Activated CD4-positive, alpha-beta T cell treated with anti-CD3 and anti-CD28 coated beads, Interleukin-2, amount 10 ng/mL, durations not matched to agents 7 days and 5 days (primary cell): ENCODE results near the gene TMEM38B. TPM values are rescaled to one million over a fixed set of nuclear protein-coding genes. Genes with fewer than 3 reads are reported as not detected.
"Not testable (repeated sequence)": the region's sequence is repeated elsewhere in the genome, so short reads cannot be mapped to it uniquely, and the experiment has no call there.

Source experiments
- CTCF ChIA-PET: fragments of 350-600 bp; sonication (Branson Sonifier 250); formaldehyde crosslinking; loops from one replicate; lab custom pipeline; 2021; ENCODE audit warnings: antibody characterized with exemption; lab: Charles Lee
- POLR2A ChIA-PET: fragments of 350-600 bp; sonication (Branson Sonifier 250); formaldehyde crosslinking; loops from one replicate; lab custom pipeline; 2021; ENCODE audit warnings: antibody characterized with exemption; lab: Charles Lee
- DNase-seq: peaks from one replicate; pipeline ENCODE4 v3.0.0-alpha.2; 2020
- H3K27ac Mint-ChIP-seq: one replicate; pipeline ENCODE4 v1.8.0; 2021; ENCODE audit warnings: mild to moderate bottlenecking, moderate library complexity, mixed read lengths
- H3K27me3 Mint-ChIP-seq: one replicate; pipeline ENCODE4 v1.8.0; 2021; ENCODE audit warnings: mixed read lengths
- H3K36me3 Mint-ChIP-seq: one replicate; pipeline ENCODE4 v1.8.0; 2021; ENCODE audit warnings: low read depth, mixed read lengths
- H3K4me1 Mint-ChIP-seq: one replicate; pipeline ENCODE4 v1.8.0; 2021; ENCODE audit warnings: mixed read lengths
- H3K4me3 Mint-ChIP-seq: one replicate; pipeline ENCODE4 v1.8.0; 2021; ENCODE audit warnings: mild to moderate bottlenecking, moderate library complexity, mixed read lengths
- H3K9me3 Mint-ChIP-seq: one replicate; pipeline ENCODE4 v1.8.0; 2021; ENCODE audit warnings: mixed read lengths
- total RNA-seq, 2 experiments: library from RNA; stranded (reverse); gene quantifications; one replicate each; pipeline ENCODE4 v1.2.3, GENCODE V29; 2021

The TMEM38B gene
- total RNA-seq, 2 experiments from 2014 or later, result 8.7 to 14.2 TPM

DNA sequence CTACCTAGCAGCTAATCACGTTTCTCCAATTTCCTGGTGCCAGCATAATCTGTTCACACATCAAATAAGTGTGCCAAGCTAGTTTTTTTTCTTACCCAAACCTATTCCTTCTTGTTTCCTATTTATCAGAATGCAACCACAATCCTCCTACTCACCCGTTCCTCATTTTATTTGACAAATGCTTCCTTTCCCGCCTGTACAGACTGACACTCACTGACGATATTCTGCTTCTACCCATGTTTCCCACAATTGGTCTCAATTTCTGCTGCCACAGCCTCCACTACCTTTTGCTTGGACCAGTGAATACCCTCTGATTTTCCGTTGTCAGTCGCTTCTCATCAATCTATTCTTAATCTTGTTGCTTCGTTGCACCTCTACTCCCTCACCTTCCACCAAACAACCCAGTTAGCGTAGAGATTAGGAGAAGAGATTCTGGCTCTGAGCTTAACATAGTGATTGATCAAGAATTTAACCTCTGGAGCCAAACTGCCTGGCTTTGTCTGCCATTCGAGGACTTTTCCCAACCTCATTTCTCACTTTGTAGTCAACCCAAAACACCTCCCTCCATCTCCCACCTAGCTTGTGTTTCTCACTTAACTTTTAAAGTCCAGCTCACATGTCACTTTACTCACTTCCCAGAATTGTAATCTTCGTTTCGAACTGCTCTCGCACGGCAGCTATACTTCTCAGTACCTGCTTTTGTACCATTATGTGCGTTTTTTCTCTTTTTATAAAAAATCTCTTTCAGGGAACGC is 729 bp upstream of the TMEM38B start:
- no peaks in the 10 kb centered on the region for H3K9me3 Mint-ChIP-seq
- POLR2A ChIA-PET, result no interaction called here
- peaks cover 23% of the 10 kb centered on the region for H3K27me3 Mint-ChIP-seq
- no peaks in the 10 kb centered on the region for H3K36me3 Mint-ChIP-seq
- peak overlapping the region; percentile 83 for H3K27ac Mint-ChIP-seq
- peak overlapping the region; percentile 84 for H3K4me3 Mint-ChIP-seq
- peaks cover 18% of the 10 kb centered on the region for H3K4me1 Mint-ChIP-seq
- no peak for DNase-seq
- CTCF ChIA-PET, result interaction anchor here (1.1 to 1.7 kb wide), 2 partner anchors 10 to 25 kb away, joined by 3 to 5 read pairs; no protein-coding TSS in a partner anchor

DNA sequence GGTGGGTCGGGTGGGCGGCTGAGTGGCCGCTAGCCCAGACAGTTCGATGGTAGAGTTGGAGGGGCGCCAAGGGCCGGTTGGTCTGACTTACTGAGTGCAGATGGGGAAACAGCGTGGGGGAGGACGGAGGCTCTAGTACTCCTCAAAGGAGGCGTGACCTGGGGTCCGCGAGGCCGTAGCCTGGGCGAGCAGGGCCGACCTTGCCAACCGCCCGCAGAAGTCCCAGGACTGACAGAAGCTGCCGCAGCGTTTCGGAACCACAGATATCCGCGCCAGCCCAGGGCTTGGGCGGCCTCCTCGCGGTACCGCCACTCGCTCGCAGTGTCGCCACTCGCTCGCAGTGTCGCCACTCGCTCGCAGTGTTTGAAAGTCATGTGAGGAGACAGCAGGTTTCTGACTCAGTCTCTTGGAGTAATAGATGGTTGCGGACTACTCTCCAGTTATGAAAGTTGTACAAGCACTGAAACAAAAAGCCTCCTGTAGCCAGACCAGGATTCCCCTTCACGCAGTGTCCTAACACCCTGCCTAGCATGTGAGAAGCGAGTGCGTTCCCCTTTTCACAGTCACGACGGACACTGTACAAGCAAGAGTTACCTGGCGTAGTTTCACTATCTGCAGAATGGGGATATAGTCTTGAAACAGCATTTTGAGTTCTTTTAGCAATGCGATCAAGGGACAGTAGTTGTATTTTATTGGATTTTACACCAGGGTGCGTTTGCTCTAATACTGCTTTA is 674 bp downstream of the TMEM38B start:
- Mint-ChIP-seq H3K4me3 (peak overlapping the region; percentile 87), H3K27ac (peak overlapping the region; percentile 80), H3K27me3 (peaks cover 21% of the 10 kb centered on the region), H3K9me3 (no peaks in the 10 kb centered on the region), H3K36me3 (no peaks in the 10 kb centered on the region), H3K4me1 (peaks cover 18% of the 10 kb centered on the region)
- peak; percentile 51 for DNase-seq
- ChIA-PET POLR2A (no interaction called here), CTCF (interaction anchor here (1.7 kb wide), 1 partner anchor 23 kb away, joined by 5 read pairs; no protein-coding TSS in a partner anchor)

DNA sequence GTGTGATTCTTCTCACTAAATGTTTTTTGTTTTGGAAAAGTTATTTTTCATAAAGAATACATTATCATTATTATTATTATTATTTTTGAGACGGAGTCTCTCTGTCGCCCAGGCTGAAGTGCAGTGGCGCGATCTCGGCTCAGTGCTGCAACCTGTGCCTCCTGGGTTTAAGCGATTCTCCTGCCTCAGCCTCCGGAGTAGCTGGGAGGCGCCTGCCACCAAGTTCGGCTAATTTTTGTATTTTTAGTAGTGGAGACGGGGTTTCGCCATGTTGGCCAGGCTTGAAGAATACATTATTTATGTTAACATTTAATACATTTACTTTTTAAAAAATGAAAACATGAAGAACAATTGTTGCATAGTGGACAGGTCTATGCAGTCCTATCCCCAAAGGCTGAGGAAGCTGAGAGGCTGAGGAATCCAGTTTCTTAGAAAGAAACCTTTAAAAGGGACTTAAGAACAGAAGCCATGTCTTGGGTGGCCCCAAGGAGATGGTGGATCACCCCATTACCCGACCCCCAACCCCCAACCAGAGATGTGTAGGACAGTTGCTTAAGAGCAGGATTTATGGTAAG is 2.0 kb downstream of the TMEM38B start:
- Mint-ChIP-seq H3K27me3 (peaks cover 19% of the 10 kb centered on the region), H3K4me3 (no peak overlapping the region), H3K27ac (no peak overlapping the region), H3K4me1 (peaks cover 18% of the 10 kb centered on the region), H3K9me3 (no peaks in the 10 kb centered on the region), H3K36me3 (no peaks in the 10 kb centered on the region)
- ChIA-PET CTCF (no interaction called here), POLR2A (no interaction called here)
- DNase-seq, result no peak

DNA sequence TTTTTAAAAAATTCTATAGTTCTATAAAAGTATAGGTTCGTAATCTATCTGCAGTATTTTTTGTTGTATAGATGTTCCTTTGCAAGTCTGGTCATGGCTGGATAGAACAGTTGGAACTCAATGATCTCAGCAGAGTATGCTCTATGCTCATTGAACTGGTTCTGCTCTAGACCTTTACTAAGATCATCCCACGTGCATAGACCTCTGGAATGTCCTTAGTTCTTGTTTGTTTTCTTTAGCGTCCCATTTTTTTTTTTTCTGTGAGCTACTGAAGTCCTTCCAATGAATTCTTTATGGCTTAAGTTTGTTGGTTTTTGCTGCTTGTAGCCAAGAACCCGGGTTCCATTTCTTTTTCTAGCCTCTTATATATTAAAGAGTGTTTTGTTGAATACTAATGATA is 3.5 kb downstream of the TMEM38B start:
- POLR2A ChIA-PET, result interaction anchor here (0.6 kb wide), 1 partner anchor 190 kb away, joined by 4 read pairs; no protein-coding TSS in a partner anchor
- no peak overlapping the region for H3K27ac Mint-ChIP-seq
- no peaks in the 10 kb centered on the region for H3K36me3 Mint-ChIP-seq
- H3K27me3 Mint-ChIP-seq, result peaks cover 8% of the 10 kb centered on the region
- H3K4me1 Mint-ChIP-seq, result peaks cover 18% of the 10 kb centered on the region
- DNase-seq, result no peak
- H3K9me3 Mint-ChIP-seq, result no peaks in the 10 kb centered on the region
- CTCF ChIA-PET, result interaction anchor here (0.5 kb wide), 1 partner anchor 771 kb away, joined by 4 read pairs; no protein-coding TSS in a partner anchor
- no peak overlapping the region for H3K4me3 Mint-ChIP-seq

DNA sequence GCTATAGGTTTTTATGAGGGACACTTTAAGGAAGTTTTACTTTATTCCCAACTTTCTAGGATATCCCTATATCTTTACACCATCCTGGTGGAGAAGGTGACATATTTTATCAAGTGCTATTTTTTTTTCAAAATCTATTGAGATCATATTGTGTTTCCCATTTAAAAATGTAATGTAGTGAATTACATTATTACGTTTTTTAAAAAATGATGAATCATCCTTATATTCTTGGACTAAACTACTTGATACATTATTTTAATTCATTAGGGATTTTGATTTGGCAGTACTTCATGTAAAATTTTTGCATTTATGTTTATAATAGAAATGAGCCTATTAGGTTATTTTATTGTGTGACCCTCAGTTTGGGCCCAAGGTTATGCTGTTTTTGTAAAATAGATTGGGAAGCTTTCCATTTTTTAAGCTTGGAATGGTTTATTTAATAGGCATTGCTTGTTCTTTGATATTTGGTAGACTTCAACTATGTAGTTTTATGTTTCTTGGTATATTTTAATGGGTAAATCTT is 4.1 kb downstream of the TMEM38B start:
- DNase-seq, result no peak
- ChIA-PET POLR2A (interaction anchor here (0.6 kb wide), 1 partner anchor 190 kb away, joined by 4 read pairs; no protein-coding TSS in a partner anchor), CTCF (no interaction called here)
- peaks cover 15% of the 10 kb centered on the region for H3K4me1 Mint-ChIP-seq
- peaks cover 4% of the 10 kb centered on the region for H3K27me3 Mint-ChIP-seq
- H3K4me3 Mint-ChIP-seq, result no peak overlapping the region
- no peak overlapping the region for H3K27ac Mint-ChIP-seq
- no peaks in the 10 kb centered on the region for H3K9me3 Mint-ChIP-seq
- no peaks in the 10 kb centered on the region for H3K36me3 Mint-ChIP-seq

DNA sequence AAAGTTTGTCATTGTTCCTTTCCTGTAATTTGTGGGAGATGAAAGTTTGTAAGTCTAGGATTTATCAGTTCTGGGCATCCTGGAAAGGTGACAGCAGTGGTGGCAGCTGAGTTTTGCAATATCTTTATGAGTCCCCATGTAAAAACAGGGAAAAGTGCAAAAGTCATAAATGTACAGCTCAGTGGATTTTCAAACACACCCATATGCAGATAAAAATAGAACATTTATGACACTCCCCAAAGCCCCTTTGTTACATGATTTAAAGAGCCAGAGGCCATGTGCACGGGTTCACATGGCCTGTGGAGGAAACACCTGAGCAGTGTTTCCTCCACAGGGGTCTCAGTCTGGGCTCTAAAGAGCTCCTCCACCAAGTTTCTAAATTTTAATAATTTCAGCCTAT is 6.3 kb downstream of the TMEM38B start:
- no peak overlapping the region for H3K27ac Mint-ChIP-seq
- no peaks in the 10 kb centered on the region for H3K27me3 Mint-ChIP-seq
- CTCF ChIA-PET, result no interaction called here
- no peak overlapping the region for H3K4me3 Mint-ChIP-seq
- peaks cover 4% of the 10 kb centered on the region for H3K4me1 Mint-ChIP-seq
- DNase-seq, result no peak
- no peaks in the 10 kb centered on the region for H3K9me3 Mint-ChIP-seq
- POLR2A ChIA-PET, result no interaction called here
- H3K36me3 Mint-ChIP-seq, result no peaks in the 10 kb centered on the region

DNA sequence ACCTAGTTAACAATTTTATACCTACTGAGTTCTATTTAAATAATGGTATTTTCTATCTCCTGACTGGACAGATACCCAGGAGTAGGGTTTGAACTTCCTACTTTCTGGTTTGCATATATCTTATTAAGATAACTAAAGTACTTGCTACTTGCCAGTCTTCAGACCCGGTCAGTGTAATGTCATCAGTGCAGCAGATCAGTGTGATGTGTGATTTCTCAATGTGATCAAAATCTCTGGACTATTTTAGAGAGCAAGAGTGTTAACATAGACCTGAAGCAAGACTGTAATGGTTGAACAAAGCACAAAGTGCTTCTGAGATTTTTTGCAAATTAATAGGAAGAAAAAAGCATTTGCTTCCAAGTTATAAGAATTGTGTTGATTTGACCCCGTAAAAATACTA is 6.8 kb downstream of the TMEM38B start:
- H3K27me3 Mint-ChIP-seq, result no peaks in the 10 kb centered on the region
- ChIA-PET CTCF (no interaction called here), POLR2A (no interaction called here)
- DNase-seq, result no peak
- H3K9me3 Mint-ChIP-seq, result no peaks in the 10 kb centered on the region
- H3K4me3 Mint-ChIP-seq, result no peak overlapping the region
- H3K36me3 Mint-ChIP-seq, result peaks cover 1% of the 10 kb centered on the region
- H3K4me1 Mint-ChIP-seq, result peaks cover 2% of the 10 kb centered on the region
- H3K27ac Mint-ChIP-seq, result no peak overlapping the region

DNA sequence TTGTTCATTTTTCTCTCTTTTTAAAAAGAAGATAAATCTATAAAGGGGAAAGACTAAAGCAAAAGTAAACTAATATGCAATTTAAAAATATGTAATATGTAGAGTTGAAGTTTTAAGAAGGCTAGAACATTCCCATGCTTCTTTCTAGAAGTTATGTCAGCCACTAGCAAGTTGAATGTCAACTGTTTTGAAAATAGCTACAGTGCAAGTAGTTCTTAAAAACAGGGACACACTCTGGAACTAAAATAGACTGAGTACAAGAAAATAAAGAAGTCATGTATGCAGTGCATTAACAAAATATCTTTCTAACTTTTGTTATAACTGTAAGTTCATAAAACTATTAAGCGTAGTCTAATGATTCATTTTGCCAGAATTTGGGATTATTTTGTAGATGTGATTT is 7.9 kb downstream of the TMEM38B start:
- H3K27me3 Mint-ChIP-seq, result no peaks in the 10 kb centered on the region
- no peaks in the 10 kb centered on the region for H3K4me1 Mint-ChIP-seq
- no peak for DNase-seq
- H3K27ac Mint-ChIP-seq, result no peak overlapping the region
- H3K4me3 Mint-ChIP-seq, result no peak overlapping the region
- H3K9me3 Mint-ChIP-seq, result no peaks in the 10 kb centered on the region
- H3K36me3 Mint-ChIP-seq, result peaks cover 3% of the 10 kb centered on the region
- POLR2A ChIA-PET, result no interaction called here
- CTCF ChIA-PET, result interaction anchor here (0.6 to 1.2 kb wide), 2 partner anchors 76 to 202 kb away, joined by 3 read pairs; no protein-coding TSS in a partner anchor

DNA sequence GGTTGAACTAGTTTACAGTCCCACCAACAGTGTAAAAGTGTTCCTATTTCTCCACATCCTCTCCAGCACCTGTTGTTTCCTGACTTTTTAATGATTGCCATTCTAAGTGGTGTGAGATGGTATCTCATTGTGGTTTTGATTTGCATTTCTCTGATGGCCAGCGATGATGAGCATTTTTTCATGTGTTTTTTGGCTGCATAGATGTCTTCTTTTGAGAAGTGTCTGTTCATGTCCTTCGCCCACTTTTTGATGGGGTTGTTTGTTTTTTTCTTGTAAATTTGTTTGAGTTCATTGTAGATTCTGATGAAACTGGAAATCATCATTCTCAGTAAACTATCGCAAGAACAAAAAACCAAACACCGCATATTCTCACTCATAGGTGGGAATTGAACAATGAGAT is 9.3 kb downstream of the TMEM38B start:
- H3K4me1 Mint-ChIP-seq, H3K27me3 Mint-ChIP-seq, H3K4me3 Mint-ChIP-seq, DNase-seq, H3K9me3 Mint-ChIP-seq, POLR2A ChIA-PET, CTCF ChIA-PET, H3K36me3 Mint-ChIP-seq, H3K27ac Mint-ChIP-seq: not testable (repeated sequence)

DNA sequence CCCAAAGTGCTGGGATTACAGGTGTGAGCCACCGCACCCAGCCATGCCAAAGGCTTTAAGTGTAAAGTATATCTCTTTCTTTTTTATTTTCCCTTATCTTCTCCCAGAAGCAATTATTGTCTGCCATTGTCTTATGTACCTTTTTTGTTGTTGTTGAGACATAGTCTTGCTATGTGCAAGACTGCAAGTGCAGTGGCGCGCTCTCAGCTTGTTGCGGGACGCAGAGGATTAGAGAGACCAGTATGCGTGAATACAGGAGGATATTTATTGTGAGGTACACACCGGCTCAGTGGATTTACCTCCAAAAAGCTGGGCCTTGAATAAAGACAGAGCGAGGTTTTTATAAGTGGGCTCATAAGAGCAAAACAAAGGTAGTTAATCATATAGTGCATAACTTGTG is 11.8 kb downstream of the TMEM38B start:
- ChIA-PET CTCF (no interaction called here), POLR2A (no interaction called here)
- Mint-ChIP-seq H3K4me3 (no peak overlapping the region), H3K27me3 (no peaks in the 10 kb centered on the region), H3K27ac (no peak overlapping the region), H3K4me1 (peaks cover 9% of the 10 kb centered on the region), H3K9me3 (no peaks in the 10 kb centered on the region), H3K36me3 (peaks cover 5% of the 10 kb centered on the region)
- no peak for DNase-seq

DNA sequence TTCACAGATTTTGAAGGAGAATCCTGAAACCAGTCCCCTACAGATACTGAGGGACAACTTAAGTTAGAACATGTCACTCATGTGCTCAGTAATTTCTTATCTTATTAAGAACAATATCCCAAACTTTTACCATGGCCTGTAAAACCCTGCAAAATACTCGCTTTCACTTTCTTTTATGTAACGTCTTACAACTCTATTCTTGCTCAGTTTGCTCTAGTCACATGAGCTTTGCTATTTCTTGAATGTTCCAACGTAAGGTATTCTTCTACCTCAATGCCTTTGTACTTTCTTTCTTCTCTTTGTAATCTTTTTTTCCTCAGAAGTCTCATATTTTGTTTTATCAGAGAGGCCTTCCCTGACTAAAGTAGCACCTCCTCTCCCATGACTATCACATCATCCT is 14.1 kb downstream of the TMEM38B start:
- POLR2A ChIA-PET, result no interaction called here

DNA sequence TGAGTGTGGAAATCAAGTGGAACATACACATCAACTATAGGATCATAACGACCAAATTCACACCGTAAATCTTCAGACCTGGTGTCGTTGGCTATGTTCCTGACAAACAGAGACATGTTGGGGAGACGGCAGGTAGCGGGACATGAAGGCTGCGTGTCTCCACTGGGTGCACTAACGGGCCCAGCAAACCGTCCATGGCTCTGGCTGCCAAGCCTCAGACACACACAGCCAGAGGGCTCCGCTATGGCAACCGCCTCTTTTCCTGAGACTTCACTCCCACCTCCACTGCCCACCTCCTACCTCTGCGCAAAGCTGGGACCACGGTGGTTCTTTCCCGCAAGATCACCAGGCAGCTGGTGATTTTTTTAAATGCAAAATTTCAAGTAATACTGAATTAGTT is 16.3 kb downstream of the TMEM38B start:
- POLR2A ChIA-PET, result no interaction called here
- CTCF ChIA-PET, result no interaction called here
- H3K27ac Mint-ChIP-seq, result no peak overlapping the region
- no peaks in the 10 kb centered on the region for H3K27me3 Mint-ChIP-seq
- H3K4me3 Mint-ChIP-seq, result no peak overlapping the region
- H3K4me1 Mint-ChIP-seq, result peaks cover 11% of the 10 kb centered on the region
- peaks cover 5% of the 10 kb centered on the region for H3K36me3 Mint-ChIP-seq
- no peak for DNase-seq
- H3K9me3 Mint-ChIP-seq, result no peaks in the 10 kb centered on the region

More for the DNA sequence above, 14.1 kb downstream of the TMEM38B start:
- Mint-ChIP-seq H3K4me1 (peaks cover 9% of the 10 kb centered on the region), H3K36me3 (peaks cover 5% of the 10 kb centered on the region), H3K27ac (peak overlapping the region; percentile 86), H3K4me3 (peak overlapping the region; percentile 56), H3K27me3 (no peaks in the 10 kb centered on the region), H3K9me3 (no peaks in the 10 kb centered on the region)
- CTCF ChIA-PET, result interaction anchor here (0.6 kb wide), 1 partner anchor 361 kb away, joined by 3 read pairs; no protein-coding TSS in a partner anchor
- no peak for DNase-seq
